Right kidney (tissue), 1 donor: Measurements from ENCODE around the gene NOP14.

Source experiments
- DNase-seq: peaks from one replicate; pipeline ENCODE4 v3.0.0-alpha.2; 2016

The NOP14 gene

DNA sequence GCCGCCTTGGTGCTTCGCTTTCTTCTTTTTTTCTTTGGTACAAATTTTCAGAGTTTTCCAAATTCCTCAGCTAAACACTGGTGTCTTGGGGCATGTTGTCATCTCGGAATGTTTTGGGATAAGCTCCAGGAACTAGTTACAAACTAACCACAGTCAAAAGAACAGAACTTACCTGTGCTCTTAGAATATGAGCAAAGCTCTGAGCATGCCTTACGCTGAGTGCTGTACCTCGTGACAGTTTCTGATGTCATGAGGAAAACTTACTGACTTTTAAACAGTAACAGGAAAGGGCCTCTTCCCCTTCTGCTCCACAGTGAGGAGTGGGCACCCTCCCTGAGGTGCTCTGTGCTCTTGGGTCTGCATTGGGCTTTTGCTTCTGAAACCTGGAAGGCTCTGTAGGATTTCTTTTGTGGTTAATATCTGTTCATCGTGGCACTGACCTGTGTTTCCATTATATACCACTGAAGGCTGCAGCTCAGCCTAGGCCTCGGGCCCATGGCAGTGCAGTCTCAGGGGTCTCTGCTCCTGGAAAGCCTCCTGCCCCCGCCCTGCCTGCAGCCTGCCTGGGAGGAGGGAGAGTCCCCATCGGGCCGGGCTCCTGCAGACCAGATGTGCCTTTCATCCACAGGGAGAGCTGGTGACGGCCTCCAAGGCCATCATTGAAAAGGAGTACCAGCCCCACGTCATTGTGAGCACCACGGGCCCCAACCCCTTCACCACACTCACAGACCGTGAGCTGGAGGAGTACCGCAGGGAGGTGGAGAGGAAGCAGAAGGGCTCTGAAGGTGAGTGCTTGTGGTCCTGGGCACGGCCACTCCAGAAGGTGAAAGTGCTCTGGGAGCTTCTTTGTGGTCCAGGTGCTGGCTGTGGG lies 48.7 kb downstream of the NOP14 start:
- no peak for DNase-seq

- DNase-seq = no peak
Observed at GRCh38 chr4:2913168-2913567, 50.0 kb downstream of the NOP14 start.

DNA sequence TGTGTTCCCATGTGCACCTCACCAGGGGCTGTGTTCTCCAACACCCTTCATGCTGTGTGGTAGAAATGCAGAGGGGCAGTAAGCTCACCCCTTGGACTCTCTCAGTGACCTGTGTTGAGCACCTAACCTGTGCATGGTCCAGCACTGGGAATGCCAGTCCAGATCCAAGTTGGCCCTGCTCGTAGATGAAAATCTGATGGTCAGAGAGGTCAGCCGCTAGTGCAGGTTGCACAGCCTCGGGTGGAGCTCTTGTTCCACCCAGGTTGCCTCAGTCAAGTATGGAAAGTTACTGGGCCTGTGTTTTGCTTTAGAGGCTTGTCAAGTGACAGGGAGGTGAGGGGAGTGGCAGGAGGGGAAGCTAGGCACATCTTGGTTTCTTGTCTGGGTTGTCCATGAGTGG lies 51.3 kb downstream of the NOP14 start:
- DNase-seq = no peak

GRCh38 chr4:2910409-2910808 lies 52.8 kb downstream of the NOP14 start:
- no peak for DNase-seq

DNA sequence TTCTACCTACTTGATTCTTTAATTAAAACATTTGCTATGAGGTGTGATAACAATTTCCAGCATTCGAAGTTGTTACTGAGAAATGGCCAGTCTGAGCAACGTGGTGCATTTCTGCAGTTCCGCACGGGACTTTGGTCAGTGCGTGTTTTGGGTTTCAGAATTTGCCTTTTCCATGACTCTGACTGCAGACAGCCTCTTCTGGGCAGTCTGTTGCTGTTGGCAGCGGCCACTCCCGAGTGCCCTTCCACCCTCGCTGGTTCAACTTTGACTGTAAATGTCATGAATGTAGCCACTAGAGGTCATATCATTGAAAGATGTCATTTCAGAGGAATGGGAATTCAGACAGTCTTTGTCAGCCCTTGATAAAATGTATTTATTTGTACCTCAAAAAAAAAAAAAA lies 53.6 kb downstream of the NOP14 start:
- DNase-seq = no peak

DNA sequence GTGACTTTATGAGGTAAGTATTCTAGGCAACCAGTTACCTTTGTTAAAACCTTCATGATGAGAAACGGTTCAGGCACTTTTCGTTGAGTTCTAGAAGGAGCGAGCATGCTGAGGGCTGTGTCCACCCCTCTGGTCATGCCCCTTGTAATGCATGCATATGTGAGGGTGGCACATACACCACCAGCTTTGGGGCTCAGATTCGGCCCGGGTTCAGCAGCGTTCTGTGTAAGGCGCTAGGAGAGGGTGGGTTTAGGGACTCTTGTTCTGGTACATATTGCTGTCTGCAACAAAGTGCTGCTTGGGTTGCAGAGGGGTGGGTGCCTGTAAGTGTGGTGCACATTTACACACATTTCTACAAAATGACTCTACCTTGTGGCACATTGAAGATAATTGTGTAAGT lies 54.5 kb downstream of the NOP14 start:
- DNase-seq = no peak

- DNase-seq = no peak
Observed at GRCh38 chr4:2907706-2908293, 55.4 kb downstream of the NOP14 start.

GRCh38 chr4:2907226-2907625 lies 56.0 kb downstream of the NOP14 start:
- DNase-seq = no peak

- DNase-seq = no peak
Observed at GRCh38 chr4:2906218-2906617, 57.0 kb downstream of the NOP14 start.

DNA sequence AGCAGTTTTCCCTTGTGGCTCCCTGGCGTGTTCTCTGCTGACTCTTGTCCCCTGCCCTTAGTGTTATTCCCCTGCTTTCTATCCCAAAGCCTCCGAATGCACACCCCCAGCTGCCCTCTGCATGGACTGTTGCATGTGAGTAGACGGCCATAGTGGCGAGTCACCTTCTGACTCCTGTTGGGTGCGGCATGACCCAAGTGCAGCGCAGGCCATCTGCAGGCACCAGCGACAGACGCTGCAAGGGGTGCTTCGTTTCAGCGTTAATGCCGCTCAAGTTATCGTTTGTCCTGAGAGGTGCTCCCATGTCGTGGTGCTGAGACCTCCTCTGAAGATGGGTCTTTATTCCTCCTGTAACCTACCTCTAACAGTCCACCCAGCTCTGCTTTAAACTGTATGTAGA lies 57.7 kb downstream of the NOP14 start:
- no peak for DNase-seq

DNA sequence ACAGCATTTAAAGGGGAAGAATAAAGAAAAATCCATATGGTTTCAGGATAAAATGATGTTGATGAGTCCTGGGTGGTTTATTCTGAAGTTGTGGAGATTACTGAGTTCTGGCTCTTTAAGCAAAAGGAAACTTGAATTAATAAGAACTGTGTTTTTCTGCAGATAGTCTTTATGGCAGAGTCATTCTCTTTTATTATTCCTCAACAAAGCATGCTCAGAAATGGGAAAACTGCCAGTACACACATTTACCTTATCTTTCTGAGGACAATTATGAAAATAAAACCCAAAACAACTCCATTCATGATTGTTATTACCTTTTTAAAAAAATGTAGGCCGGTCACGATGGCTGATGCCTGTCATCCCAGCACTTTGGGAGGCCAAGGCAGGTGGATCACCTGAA lies 61.1 kb downstream of the NOP14 start:
- no peak for DNase-seq

DNA sequence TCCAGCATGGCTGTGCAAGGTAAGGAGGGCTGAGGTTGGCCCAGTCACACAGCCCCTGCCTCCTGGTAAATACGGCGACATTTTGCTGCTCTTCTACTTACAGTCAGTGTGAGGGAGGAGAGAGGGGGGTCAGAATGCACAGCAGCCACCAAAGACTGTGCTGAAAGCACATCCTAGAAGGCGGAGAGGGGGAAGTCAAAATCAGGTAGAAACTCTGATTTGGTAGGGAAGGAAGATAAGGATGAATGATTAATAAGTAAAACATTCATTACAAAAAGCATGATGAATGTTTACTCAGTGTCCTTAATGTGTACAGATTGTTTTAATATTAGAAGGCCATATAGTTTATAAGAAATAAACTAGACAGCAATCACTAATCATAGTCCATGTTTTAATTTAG lies 62.0 kb downstream of the NOP14 start:
- DNase-seq = no peak

DNA sequence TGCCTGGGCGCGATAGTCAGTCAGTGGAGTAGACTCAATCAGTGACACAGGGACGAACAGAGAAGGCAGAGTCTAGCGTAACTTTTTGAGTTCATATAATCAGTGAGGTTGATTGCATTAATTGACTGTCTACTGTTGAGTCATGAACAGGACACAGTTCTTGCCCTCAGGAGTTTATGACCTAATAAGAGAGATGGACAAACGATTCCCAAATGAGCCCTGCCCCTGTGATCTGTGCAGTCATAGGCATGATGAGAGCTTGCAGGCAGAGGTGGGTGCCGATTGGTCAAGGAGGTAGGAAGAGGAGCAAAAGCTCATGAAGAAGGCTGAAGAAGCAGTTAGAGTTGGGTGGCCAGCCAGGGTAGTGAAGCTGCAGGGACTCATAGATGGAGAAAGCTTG lies 62.5 kb downstream of the NOP14 start:
- no peak for DNase-seq

DNA sequence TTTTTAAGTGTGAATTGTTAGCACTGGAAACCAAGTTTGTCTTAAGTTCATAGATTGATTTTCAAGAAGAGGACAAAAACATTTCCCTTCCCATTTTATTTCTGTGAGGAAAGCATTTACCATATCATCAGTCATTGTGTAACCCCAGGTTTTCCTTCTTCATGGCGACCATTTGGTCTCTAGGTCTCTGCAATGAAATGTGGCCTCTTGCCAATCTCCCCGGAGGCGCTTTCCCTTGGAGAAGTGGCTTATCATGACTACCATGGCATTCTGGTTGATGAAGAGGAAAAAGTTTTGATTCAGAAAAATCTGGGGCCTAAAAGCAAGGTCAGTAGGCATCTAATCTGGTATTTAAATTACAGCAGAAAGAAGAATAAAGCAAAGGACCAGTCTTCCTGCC lies 65.2 kb downstream of the NOP14 start:
- DNase-seq = no peak

DNA sequence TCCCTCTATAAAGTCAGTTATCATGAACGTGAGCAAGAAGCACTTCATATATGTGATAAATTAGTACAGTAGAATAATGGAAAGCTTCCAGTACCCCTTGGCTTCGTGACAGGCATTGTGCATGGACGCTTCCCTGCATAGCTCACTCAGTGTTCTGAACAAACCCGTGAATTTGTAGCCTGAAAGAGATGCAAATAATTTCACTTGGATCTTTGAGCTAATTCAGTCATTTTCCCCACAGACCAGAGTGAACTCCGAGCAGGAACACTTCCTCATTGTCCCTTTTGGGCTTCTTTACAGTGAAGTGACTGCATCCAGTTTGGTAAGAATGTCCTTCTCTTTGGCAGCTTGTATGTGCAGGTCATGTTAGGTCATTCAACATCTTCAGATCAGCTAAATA lies 69.4 kb downstream of the NOP14 start:
- no peak for DNase-seq

DNA sequence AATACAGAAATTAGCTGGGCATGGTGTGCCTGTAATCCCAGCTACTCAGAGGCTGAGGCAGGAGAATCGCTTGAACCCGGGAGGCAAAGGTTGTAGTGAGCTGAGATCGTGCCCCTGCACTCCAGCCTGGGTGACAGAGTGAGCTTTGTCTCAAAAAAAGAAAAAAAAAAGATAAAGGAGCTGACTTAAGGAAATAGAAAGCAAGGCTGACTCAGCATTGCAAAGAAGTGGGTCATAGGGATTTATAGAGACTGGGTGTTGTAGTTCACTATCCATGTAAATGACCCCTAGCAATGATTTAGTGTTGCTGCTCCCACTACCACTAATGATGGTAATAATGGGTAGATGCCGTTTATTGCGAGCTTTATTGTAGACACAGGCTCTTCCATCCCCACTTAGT lies 71.9 kb downstream of the NOP14 start:
- no peak for DNase-seq

- DNase-seq = no peak
Observed at GRCh38 chr4:2888886-2889285, 74.3 kb downstream of the NOP14 start.
